SU-DHL-6 (cell line): ENCODE measurements around the gene SLC9A9.

Experiments
- H2AFZ ChIP-seq: fragments of 200-600 bp; sonication (generic); 2 replicates; pipeline ENCODE4 v1.6.1; 2014; ENCODE audit warnings: low read depth, mild to moderate bottlenecking, moderate library complexity, mixed read lengths, antibody characterized with exemption, low read length; ENCODE audit not compliant: severe bottlenecking
- H3F3A ChIP-seq: fragments of 200-600 bp; shearing (Covaris generic); 2 replicates; pipeline ENCODE4 v1.6.0; 2016; ENCODE audit warnings: antibody characterized with exemption, mild to moderate bottlenecking; ENCODE audit not compliant: insufficient read depth
- H3K27ac ChIP-seq: fragments of 200-600 bp; sonication (generic); 2 replicates; pipeline ENCODE4 v1.5.1; 2016; ENCODE audit warnings: low read depth, mild to moderate bottlenecking, low read length, moderate library complexity, mixed read lengths
- H3K27me3 ChIP-seq: fragments of 200-600 bp; sonication (generic), shearing (Covaris generic); 2 replicates; pipeline ENCODE4 v1.6.0; 2014; ENCODE audit warnings: mild to moderate bottlenecking, low read length
- H3K36me3 ChIP-seq: fragments of 200-600 bp; sonication (generic); 2 replicates; pipeline ENCODE4 v1.6.1; 2014; ENCODE audit warnings: mild to moderate bottlenecking, low read length, mixed read lengths
- H3K4me2 ChIP-seq: fragments of 300-600, 200-600 bp; shearing (Covaris generic), sonication (generic); 2 replicates; pipeline ENCODE4 v1.6.0; 2014; ENCODE audit warnings: low read length, low read depth, mild to moderate bottlenecking; ENCODE audit not compliant: poor library complexity, severe bottlenecking
- H3K4me3 ChIP-seq: fragments of 200-600 bp; sonication (generic); 2 replicates; pipeline ENCODE4 v1.5.1; 2014; ENCODE audit warnings: antibody characterized with exemption, low read length, mild to moderate bottlenecking, mixed read lengths; ENCODE audit not compliant: insufficient read depth, poor library complexity, severe bottlenecking
- H3K79me2 ChIP-seq: fragments of 200-600 bp; sonication (generic); 2 replicates; pipeline ENCODE4 v1.6.1; 2014; ENCODE audit warnings: mild to moderate bottlenecking, low read length, moderate library complexity; ENCODE audit not compliant: insufficient read depth
- H3K9ac ChIP-seq: fragments of 200-600 bp; sonication (generic); 2 replicates; pipeline ENCODE4 v1.7.0; 2014; ENCODE audit warnings: mild to moderate bottlenecking, low read length
- H3K9me2 ChIP-seq: fragments of 200-600 bp; sonication (generic); replicated peaks from 2 replicates; pipeline ENCODE4 v1.6.1; 2014; ENCODE audit warnings: low read length; ENCODE audit not compliant: insufficient read depth
- H3K9me3 ChIP-seq: fragments of 200-600 bp; sonication (generic); 2 replicates; pipeline ENCODE4 v1.6.1; 2014; ENCODE audit warnings: low read length, mixed read lengths; ENCODE audit not compliant: insufficient read depth
- H4K20me1 ChIP-seq: fragments of 200-600 bp; sonication (generic); 2 replicates; pipeline ENCODE4 v1.6.1; 2014; ENCODE audit warnings: low read depth, mild to moderate bottlenecking, antibody characterized with exemption, low read length, moderate library complexity, mixed read lengths
- CTCF ChIP-seq: fragments of 200-600 bp; sonication (generic); IDR thresholded peaks from one replicate; pipeline ENCODE4 v1.5.1; 2017; ENCODE audit warnings: antibody characterized with exemption, mild to moderate bottlenecking, low read length, moderate library complexity; ENCODE audit not compliant: insufficient read depth, poor library complexity, severe bottlenecking
- EZH2phosphoT487 ChIP-seq: fragments of 200-600 bp; sonication (generic), shearing (Covaris generic); conservative IDR thresholded peaks from 2 replicates; pipeline ENCODE4 v1.6.1; 2018; ENCODE audit warnings: mild to moderate bottlenecking, antibody characterized with exemption, low read length, moderate library complexity, mixed read lengths

SLC9A9 gene

GRCh38 chr3:143269741-143270140 is 578.5 kb downstream of the SLC9A9 start:
- Histone ChIP-seq H3K79me2 (no peaks in the 10 kb centered on the region), H3K9ac (no peak overlapping the region)
- TF ChIP-seq EZH2phosphoT487 (no peak), CTCF (no peak)

GRCh38 chr3:143267989-143268388 is 580.3 kb downstream of the SLC9A9 start:
- H3K9ac ChIP-seq = no peak overlapping the region
- no peaks in the 10 kb centered on the region for H3K79me2 ChIP-seq
- H3K27ac ChIP-seq = no peak overlapping the region
- H3K4me2 ChIP-seq = no peak overlapping the region
- no peak overlapping the region for H3K4me3 ChIP-seq
- no peaks in the 10 kb centered on the region for H3K27me3 ChIP-seq
- H2AFZ ChIP-seq = no peak overlapping the region
- H3F3A ChIP-seq = no peaks in the 10 kb centered on the region
- no peaks in the 10 kb centered on the region for H3K36me3 ChIP-seq
- H4K20me1 ChIP-seq = no peaks in the 10 kb centered on the region
- no peaks in the 10 kb centered on the region for H3K9me3 ChIP-seq
- H3K9me2 ChIP-seq = no peaks in the 10 kb centered on the region
- TF ChIP-seq CTCF (no peak), EZH2phosphoT487 (no peak)

More at GRCh38 chr3:143269741-143270140, 578.5 kb downstream of the SLC9A9 start:
- Histone ChIP-seq H3K27ac (no peak overlapping the region), H3K36me3 (no peaks in the 10 kb centered on the region), H3K4me3 (no peak overlapping the region), H4K20me1 (no peaks in the 10 kb centered on the region), H3F3A (no peaks in the 10 kb centered on the region), H3K9me2 (no peaks in the 10 kb centered on the region), H3K4me2 (no peak overlapping the region), H3K27me3 (no peaks in the 10 kb centered on the region), H3K9me3 (no peaks in the 10 kb centered on the region), H2AFZ (no peak overlapping the region)

- Histone ChIP-seq H3K36me3 (no peaks in the 10 kb centered on the region), H3K27me3 (no peaks in the 10 kb centered on the region), H3K4me3 (no peak overlapping the region), H3K9me3 (no peaks in the 10 kb centered on the region), H3F3A (no peaks in the 10 kb centered on the region), H3K9me2 (no peaks in the 10 kb centered on the region), H3K4me2 (no peak overlapping the region), H3K79me2 (no peaks in the 10 kb centered on the region), H3K9ac (no peak overlapping the region), H4K20me1 (no peaks in the 10 kb centered on the region), H3K27ac (no peak overlapping the region), H2AFZ (no peak overlapping the region)
- TF ChIP-seq EZH2phosphoT487 (no peak), CTCF (no peak)
Measured at GRCh38 chr3:143266927-143267326, 581.3 kb downstream of the SLC9A9 start.

- Histone ChIP-seq H3K36me3 (no peaks in the 10 kb centered on the region), H3K9me2 (no peaks in the 10 kb centered on the region), H2AFZ (no peak overlapping the region), H3K4me2 (no peak overlapping the region), H3F3A (no peaks in the 10 kb centered on the region), H4K20me1 (no peaks in the 10 kb centered on the region), H3K4me3 (no peak overlapping the region), H3K27me3 (no peaks in the 10 kb centered on the region), H3K79me2 (no peaks in the 10 kb centered on the region), H3K9me3 (no peaks in the 10 kb centered on the region), H3K9ac (no peak overlapping the region), H3K27ac (no peak overlapping the region)
- TF ChIP-seq CTCF = no peak
- TF ChIP-seq EZH2phosphoT487 = no peak
Measured at GRCh38 chr3:143266511-143266910, 581.8 kb downstream of the SLC9A9 start.
